ENCODE results near the gene TMEM147. TPM values are rescaled to one million over a fixed set of nuclear protein-coding genes. Genes with fewer than 3 reads are reported as not detected.

TMEM147 gene
- total RNA-seq, 1 experiment from 2014 or later = 157 TPM

DNA sequence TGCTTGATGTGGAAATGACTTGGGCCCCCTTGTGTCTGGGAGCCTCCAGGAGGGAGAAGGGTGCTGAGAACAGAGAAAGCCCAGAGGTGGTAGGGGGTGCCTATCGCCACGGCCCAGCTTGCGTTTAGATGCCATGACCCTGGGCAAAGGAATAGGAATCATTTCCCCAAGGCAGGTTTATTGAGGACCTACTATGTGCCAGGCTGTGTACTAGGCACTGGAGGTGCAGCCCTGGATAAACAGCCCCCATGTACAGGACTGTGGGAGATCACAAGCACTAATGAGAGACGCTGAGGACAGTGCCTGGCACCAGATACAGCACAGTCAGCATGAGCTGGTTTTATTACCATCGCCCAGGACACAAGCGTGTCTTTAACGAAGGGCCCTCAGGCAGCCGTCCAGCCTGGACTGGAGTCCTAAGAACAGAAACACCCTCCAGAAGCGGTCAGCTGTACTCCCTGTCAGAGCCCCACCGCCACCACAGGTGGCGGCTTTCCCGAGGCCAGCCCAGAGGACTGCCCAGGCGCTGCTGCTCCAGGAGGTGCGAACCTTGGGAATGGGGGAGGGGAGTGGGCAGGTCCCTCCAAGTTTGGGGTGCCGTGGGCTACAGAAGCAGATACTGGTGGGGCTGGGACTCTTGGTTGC, 4.6 kb downstream of the TMEM147 start:
- Histone ChIP-seq H3K4me1 (ENCODE audit: control insufficient read depth, insufficient read depth, low read length) (peaks cover 6% of the 10 kb centered on the region), H3K27ac (ENCODE audit: low read length) (no peak overlapping the region), H3K27me3 (ENCODE audit: control insufficient read depth, insufficient read depth, low read length) (no peaks in the 10 kb centered on the region), H3K4me3 (ENCODE audit: low read depth in 2 of 2, low read length in 2 of 2) (no peak overlapping the region), H3K9me3 (ENCODE audit: control insufficient read depth, insufficient read depth, low read depth, low read length) (no peaks in the 10 kb centered on the region), H3K36me3 (ENCODE audit: control insufficient read depth, insufficient read depth, low read length) (peaks cover 2% of the 10 kb centered on the region; the same call in 1 of the 2 replicates)
- ChIA-PET CTCF (no interaction called here), POLR2A (no interaction called here)
- TF ChIP-seq TCF7L2 (IDR thresholded peaks at IDR 0.05; ENCODE audit: low read depth, low read length) = no peak
- no peak for TF ChIP-seq REST (IDR thresholded peaks at IDR 0.05; ENCODE audit: insufficient read depth in 1 of 2, low read depth in 2 of 2, low read length in 1 of 2)
- TF ChIP-seq SIN3A (IDR thresholded peaks at IDR 0.05; ENCODE audit: borderline replicate concordance, insufficient read depth, low read depth, low read length) = no peak
- TF ChIP-seq CTCF (IDR thresholded peaks at IDR 0.05) = no peak
- no TSS peak for BruUV-seq (replicated peaks)
- intact Hi-C loops (cut with micrococcal nuclease; ENCODE audit: unreplicated experiment) = loop anchor here (10.0 kb wide), 1 partner anchor 165 kb away; the partner anchor contains the start of gene KMT2B
- in situ Hi-C loops (cut with HindIII; ENCODE audit: low pct_unique_long_range_greater_than_20kb, low sequenced_read_pairs) = no loop called here
- DNase-seq (ENCODE audit: low read depth, low spot score) (no peak), ATAC-seq (no peak)

DNA sequence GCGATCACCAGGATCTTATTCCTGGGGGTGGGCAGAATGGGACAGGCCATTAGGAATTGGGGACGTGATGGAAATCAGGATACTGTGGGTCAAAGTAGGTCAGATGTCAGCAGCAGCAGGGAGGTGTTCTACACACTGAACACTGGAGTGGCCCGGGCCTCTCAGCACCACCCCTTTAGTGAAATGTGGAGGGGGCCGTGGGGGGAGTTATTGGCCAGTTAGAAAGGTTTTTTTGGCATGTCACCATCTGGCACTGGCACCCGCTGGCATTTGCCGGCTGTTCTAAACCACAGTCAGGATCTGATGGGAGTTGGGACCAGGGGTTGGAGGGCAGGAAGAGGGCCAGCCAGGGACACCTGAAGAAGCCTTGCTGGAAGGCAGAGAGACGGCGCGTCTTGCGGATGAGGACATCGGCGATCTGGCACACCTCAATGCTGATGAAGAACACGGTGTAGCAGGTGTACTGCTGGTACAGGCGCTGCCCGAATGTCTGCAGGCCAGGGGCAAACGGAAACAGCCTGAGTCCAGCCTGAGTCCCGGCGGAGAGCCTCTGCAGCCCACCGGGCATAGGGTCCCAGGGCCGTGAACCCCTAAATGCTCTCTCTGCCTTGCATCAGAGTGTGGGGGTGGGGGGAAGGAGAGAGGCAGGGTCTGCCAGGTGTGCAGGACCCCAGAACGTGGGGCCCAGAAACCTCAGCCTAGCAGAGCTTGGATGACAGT, 5.8 kb downstream of the TMEM147 start:
- ATAC-seq (no peak), DNase-seq (ENCODE audit: low read depth, low spot score) (no peak)
- CTCF ChIA-PET = interaction anchor here (0.9 kb wide), 1 partner anchor 198 kb away, joined by 3 read pairs; no protein-coding TSS in a partner anchor
- no peak for TF ChIP-seq TCF7L2 (IDR thresholded peaks at IDR 0.05; ENCODE audit: low read depth, low read length)
- TF ChIP-seq REST (IDR thresholded peaks at IDR 0.05; ENCODE audit: insufficient read depth in 1 of 2, low read depth in 2 of 2, low read length in 1 of 2) = no peak
- intact Hi-C loops (cut with micrococcal nuclease; ENCODE audit: unreplicated experiment) (loop anchor here (10.0 kb wide), 1 partner anchor 164 kb away; the partner anchor contains the start of gene KMT2B), in situ Hi-C loops (cut with HindIII; ENCODE audit: low pct_unique_long_range_greater_than_20kb, low sequenced_read_pairs) (no loop called here)
- Histone ChIP-seq H3K4me1 (ENCODE audit: control insufficient read depth, insufficient read depth, low read length) (peaks cover 5% of the 10 kb centered on the region), H3K9me3 (ENCODE audit: control insufficient read depth, insufficient read depth, low read depth, low read length) (no peaks in the 10 kb centered on the region), H3K4me3 (ENCODE audit: low read depth in 2 of 2, low read length in 2 of 2) (no peak overlapping the region), H3K36me3 (ENCODE audit: control insufficient read depth, insufficient read depth, low read length) (no peaks in the 10 kb centered on the region; the same call in 1 of the 2 replicates), H3K27ac (ENCODE audit: low read length) (no peak overlapping the region), H3K27me3 (ENCODE audit: control insufficient read depth, insufficient read depth, low read length) (no peaks in the 10 kb centered on the region)
- BruUV-seq (replicated peaks) = no TSS peak
- POLR2A ChIA-PET = no interaction called here

Measured in Panc1 (cell line).